HFFc6 (cell line): ENCODE measurements around the gene TLE5. TPM values are rescaled to one million over a fixed set of nuclear protein-coding genes. Genes with fewer than 3 reads are reported as not detected.

ENCODE experiments used
- DNase-seq: peaks from one replicate; pipeline ENCODE4 v3.0.0-alpha.2; 2018
- H3K27ac Mint-ChIP-seq: 2 replicates; pipeline ENCODE4 v1.8.0; 2020; ENCODE audit warnings: mild to moderate bottlenecking, mixed read lengths
- H3K27me3 Mint-ChIP-seq: 2 replicates; pipeline ENCODE4 v1.8.0; 2021; ENCODE audit warnings: mild to moderate bottlenecking, moderate library complexity, mixed read lengths; ENCODE audit not compliant: insufficient read depth
- H3K36me3 Mint-ChIP-seq: 2 replicates; pipeline ENCODE4 v1.8.0; 2021; ENCODE audit warnings: low read depth, mixed read lengths
- H3K4me1 Mint-ChIP-seq: 2 replicates; pipeline ENCODE4 v1.8.0; 2020; ENCODE audit warnings: low read depth, mixed read lengths
- H3K4me3 Mint-ChIP-seq: 2 replicates; pipeline ENCODE4 v1.8.0; 2020; ENCODE audit warnings: mild to moderate bottlenecking, moderate library complexity, mixed read lengths
- H3K9me3 Mint-ChIP-seq: 2 replicates; pipeline ENCODE4 v1.8.0; 2020; ENCODE audit warnings: mild to moderate bottlenecking, mixed read lengths
- CTCF ChIP-seq: fragments of 200-600 bp; sonication (generic); IDR thresholded peaks from 2 replicates; pipeline ENCODE4 v1.5.0; 2021; ENCODE audit warnings: antibody characterized with exemption, mild to moderate bottlenecking
- total RNA-seq, 6 experiments: library from RNA; stranded (reverse); fragmentation: NEBNext Ultra II Directional; extraction: Animal tissue kit (Norgen Biotek cat#: 25700); gene quantifications; 2 replicates in 1 of 6; 3 replicates in 5 of 6; pipeline ENCODE4 v1.2.3, GENCODE V29; 2021

Gene TLE5
- total RNA-seq, 6 experiments from 2014 or later, result 332 to 383 (median 356) TPM

- Mint-ChIP-seq H3K27me3 (peaks cover 4% of the 10 kb centered on the region), H3K9me3 (no peaks in the 10 kb centered on the region), H3K4me1 (peaks cover 5% of the 10 kb centered on the region), H3K27ac (no peak overlapping the region), H3K36me3 (no peaks in the 10 kb centered on the region), H3K4me3 (no peak overlapping the region)
- no peak for DNase-seq
- TF ChIP-seq CTCF, result no peak
These were observed 19.6 kb downstream of the TLE5 start for GRCh38 chr19:3042621-3043267.

- Mint-ChIP-seq H3K4me1 (no peaks in the 10 kb centered on the region), H3K27me3 (peaks cover 4% of the 10 kb centered on the region), H3K4me3 (no peak overlapping the region), H3K9me3 (no peaks in the 10 kb centered on the region), H3K27ac (no peak overlapping the region), H3K36me3 (no peaks in the 10 kb centered on the region)
- no peak for TF ChIP-seq CTCF
- no peak for DNase-seq
These were observed 20.3 kb downstream of the TLE5 start for GRCh38 chr19:3041761-3042620.

- no peak for TF ChIP-seq CTCF
- Mint-ChIP-seq H3K36me3 (no peaks in the 10 kb centered on the region), H3K4me3 (no peak overlapping the region), H3K4me1 (peaks cover 6% of the 10 kb centered on the region), H3K9me3 (no peaks in the 10 kb centered on the region), H3K27me3 (peaks cover 4% of the 10 kb centered on the region), H3K27ac (no peak overlapping the region)
- DNase-seq, result no peak
These were observed 21.0 kb downstream of the TLE5 start for GRCh38 chr19:3041327-3041726.

GRCh38 chr19:3039641-3040077 lies 22.6 kb downstream of the TLE5 start:
- peaks cover 8% of the 10 kb centered on the region for H3K27me3 Mint-ChIP-seq
- H3K4me1 Mint-ChIP-seq, result peaks cover 21% of the 10 kb centered on the region
- no peak for TF ChIP-seq CTCF
- H3K27ac Mint-ChIP-seq, result no peak overlapping the region
- no peaks in the 10 kb centered on the region for H3K9me3 Mint-ChIP-seq
- no peak for DNase-seq
- H3K36me3 Mint-ChIP-seq, result no peaks in the 10 kb centered on the region
- H3K4me3 Mint-ChIP-seq, result no peak overlapping the region

GRCh38 chr19:3039125-3039524 lies 23.2 kb downstream of the TLE5 start:
- Mint-ChIP-seq H3K4me1 (peaks cover 27% of the 10 kb centered on the region), H3K36me3 (no peaks in the 10 kb centered on the region), H3K27ac (no peak overlapping the region), H3K27me3 (peaks cover 10% of the 10 kb centered on the region), H3K9me3 (no peaks in the 10 kb centered on the region), H3K4me3 (no peak overlapping the region)
- no peak for DNase-seq
- TF ChIP-seq CTCF, result no peak
